Heart left ventricle (tissue), 13 donors: ENCODE measurements around the gene CD8A.

Source experiments
- CTCF ChIP-seq, 12 donors: fragments of 200-600 bp; sonication (generic) in 4 of 12; IDR thresholded peaks; one replicate each; pipeline versions ENCODE4 v1.5.0 to v1.8.0; 2018 to 2022; ENCODE audit warnings: antibody characterized with exemption in 12 of 12, mild to moderate bottlenecking in 5 of 12
- POLR2A ChIP-seq, 2 donors: fragments of 450-650 bp; IDR thresholded peaks; one replicate each; pipeline ENCODE4 v1.6.1; 2017; ENCODE audit warnings: antibody characterized with exemption in 2 of 2, mild to moderate bottlenecking in 2 of 2, moderate library complexity in 2 of 2
- donor health status: ischemic (EF 13 %, LVEDD 7.1; RV severe dilation, severe dysfunction).
- donor health status: DM: no; HTN: yes; CAD: no.
- donor health status: DM: no; HTN: no; CAD: no.
- donor health status: ischemic (EF 25% LVEDD 6.9; RV normal size, moderate dysfunction).
- donor health status: ischemic (EF 25% LVEDD 5.7; RV mildly dilated, moderate dysfunction).
- donor health status: ischemic (EF 35%, LVEDD 5.7; RV mildly dilated, moderate dysfunction).
- donor health status: nonischemic (EF 11% LVEDD 7.7; RV severe dilation, severe dysfunction).
- donor health status: DM: yes; HTN: yes; CAD: no.
- donor health status: PGD.
- donor health status: ischemic (EF 29% LVEDD 5.4; RV normal size, mild dysfunction).
- donor health status: nonischemic (EF 23%, LVEDD 6.1; RV moderate dilation, normal function).

GRCh38 chr2:86807133-86807467 lies 16.4 kb upstream of the CD8A start:
- TF ChIP-seq CTCF (IDR thresholded peaks at IDR 0.05) (no peak), POLR2A (IDR thresholded peaks at IDR 0.05) (no peak)
